HG02642 (cell line): ENCODE data around the gene H2AZ1.

Experiments
- ATAC-seq: cut with Tn5 transposase; IDR thresholded peaks from one replicate; pipeline ENCODE4 v1.9.1; 2021; ENCODE audit warnings: mild to moderate bottlenecking; ENCODE audit not compliant: unreplicated experiment, poor library complexity

H2AZ1 gene

DNA sequence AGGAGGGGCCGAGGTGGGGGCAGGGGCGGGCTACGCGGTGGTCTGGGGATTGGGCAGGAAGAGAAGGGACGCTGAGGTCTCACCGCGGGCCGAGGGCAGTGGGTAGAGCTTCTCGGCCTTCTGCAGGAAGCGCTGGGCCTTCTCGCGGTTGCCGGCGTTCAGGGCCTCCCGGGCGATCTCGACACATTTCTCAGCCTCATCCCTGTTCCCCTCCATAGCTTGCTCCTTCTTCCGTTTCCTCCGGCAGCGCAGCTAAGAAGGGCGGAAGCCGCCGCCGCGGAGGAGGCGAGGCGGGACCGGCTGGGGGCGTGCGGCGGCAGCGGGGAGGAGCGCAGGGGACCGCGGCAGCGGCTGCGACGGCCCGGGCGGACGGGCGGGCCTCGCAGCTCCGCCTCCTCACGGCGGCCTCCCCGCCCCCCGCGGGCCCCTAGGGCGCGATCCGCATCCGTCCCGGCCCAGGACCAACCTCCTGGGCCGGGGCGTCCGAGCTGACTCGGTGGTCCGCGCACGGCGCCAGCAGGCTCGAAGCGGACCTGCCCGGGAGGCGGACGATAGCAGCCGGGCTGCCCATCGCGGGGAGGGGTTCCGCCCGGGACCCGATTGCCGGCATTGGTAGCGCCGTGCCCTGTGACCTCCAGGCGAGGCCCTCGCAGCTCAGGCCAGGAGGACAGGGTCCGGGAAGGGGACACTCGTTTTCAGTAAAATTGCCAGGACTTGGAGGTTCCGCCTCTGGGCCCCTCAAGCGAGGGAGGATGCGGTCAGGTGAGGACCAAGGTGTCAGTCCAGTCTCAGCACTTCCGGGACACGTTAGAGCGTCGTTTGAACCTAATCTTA is 3.5 kb downstream of the H2AZ1 start, which contains the start of gene DNAJB14:
Gene DNAJB14, minus strand, starts transcription at position 263 of the 834 bp plus-strand sequence. Its CDS starts 47 bp downstream, at position 216.
- ATAC-seq: peak; percentile 51

DNA sequence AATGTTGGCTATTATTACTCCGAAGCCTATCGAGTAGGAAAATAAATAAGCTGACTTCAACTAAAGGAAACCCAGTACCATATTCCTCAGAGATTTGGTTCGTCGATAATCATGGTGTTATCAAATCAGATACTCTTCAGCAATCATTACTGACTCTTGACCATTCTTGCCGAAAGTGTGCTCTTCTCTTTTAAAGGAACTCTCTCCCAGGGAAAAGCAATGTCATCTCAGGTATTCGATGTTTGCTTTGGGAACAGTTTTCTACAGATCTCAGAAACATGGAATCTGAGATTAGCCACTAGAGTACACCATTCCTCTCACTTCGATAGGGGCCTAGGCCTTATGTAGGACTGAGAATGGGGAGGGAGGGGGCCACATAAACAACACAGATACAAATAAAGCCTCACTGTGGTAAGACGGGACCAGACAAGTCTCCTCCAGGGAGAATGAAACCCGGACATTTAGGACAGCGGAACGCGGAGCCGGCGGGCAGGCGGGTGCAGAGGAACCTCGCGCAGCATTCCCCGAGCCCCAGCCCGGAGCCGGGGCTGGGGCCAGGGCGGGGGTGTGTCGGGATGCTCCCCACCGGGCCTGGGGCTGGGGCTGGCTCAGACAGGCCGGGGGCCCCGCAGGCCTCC is 4.2 kb downstream of the H2AZ1 start:
- peak; percentile 5 for ATAC-seq

DNA sequence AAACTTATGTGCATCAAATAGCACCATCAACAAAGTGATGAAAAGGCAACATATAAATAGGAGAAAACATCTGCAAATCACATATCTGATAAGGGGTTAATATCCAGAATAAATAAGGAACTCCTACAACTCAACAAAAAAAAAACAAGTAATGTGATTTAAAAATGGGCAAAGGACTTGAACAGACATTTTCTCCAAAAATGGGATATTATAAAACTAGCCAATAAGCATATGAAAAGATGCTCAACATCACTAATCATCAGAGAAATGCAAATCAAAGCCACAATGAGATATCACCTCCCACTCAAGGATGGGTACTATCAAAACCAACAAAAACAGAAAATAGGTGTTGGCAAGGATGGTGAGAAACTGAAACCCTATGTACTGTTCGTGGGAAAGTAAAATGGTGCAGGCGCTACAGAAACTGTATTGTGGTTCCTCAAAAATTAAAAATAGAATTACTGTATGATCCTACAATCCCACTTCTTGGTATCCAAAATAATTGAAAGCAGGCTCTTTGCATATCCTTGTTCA is 6.1 kb downstream of the H2AZ1 start:
- ATAC-seq: no peak

DNA sequence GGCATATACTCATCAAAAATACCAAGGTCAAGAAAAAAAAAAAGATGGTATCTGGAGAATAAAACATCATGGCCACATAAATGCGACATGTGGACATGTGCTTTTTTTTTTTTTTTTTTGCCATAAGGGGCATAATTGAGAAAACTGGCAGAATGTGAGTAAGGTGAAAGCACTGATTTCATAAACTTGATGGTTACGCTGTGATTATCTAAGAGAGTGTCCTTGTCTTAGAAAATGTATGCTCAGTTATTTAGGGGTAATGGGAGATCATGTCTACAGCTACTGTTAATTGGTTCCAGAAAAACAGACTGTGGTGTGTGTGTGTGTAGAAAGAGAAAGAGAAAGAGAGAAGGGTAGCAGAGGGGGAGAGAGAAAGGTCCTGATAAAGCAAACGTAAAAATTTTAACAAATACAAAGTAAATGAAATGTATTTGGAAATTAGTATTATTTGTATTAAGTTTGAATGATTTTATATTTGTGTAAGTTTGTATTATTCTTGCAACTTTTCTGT is 11.8 kb downstream of the H2AZ1 start:
- no peak for ATAC-seq

DNA sequence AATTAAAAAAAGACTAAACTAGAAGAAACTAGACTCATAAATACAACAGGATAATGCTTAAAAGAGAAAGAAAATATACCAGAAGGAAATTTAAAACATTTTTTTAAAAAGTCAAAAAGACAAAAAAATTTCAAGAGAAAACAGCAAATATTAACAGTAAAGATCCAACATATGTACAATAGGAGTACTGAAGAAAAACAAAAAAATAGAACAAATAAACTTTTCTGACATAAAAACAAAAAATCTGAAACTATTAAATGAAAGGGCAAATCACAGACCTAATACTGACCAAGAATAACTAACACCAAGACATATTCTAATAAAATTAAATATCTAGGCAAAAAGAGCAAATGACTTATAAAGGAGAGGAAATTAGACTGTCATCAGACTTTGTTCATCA is 15.2 kb downstream of the H2AZ1 start:
- no peak for ATAC-seq

DNA sequence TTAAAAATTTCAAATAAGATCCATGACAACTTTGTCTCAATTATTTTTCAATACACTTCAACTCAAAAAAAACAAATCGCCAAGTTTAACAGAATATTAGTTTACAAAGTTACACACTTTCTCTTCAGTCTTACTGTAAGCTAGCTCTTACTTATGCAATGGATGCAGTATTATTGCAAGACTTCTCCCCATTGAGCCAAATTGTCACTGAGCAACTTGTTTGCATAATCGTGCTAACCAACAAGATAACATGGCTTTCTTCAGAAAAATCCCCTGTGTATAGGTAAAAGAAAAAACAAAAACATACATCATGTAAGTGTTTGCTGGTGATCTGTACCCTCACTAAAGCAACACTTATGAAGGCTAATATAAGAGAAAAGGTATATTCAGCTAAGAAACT is 22.5 kb downstream of the H2AZ1 start:
- ATAC-seq: no peak

DNA sequence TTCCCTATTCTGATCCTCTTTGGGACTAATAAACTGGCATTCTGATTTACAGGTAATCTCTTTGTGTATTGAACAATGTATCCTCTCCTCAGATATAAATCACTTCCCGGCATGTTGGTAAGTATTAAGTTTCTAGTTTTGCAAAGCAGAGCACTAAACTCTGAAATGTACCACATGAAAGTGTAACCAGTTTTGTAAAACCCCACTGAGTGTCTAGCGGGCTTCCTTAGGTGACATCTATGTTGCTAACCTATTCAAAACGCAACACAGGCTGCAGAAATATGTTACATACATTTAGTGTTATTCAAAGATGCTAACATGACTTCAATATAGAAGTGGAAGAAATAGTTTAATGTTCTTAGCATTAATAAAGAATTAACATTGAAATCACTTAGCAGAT is 28.9 kb downstream of the H2AZ1 start:
- no peak for ATAC-seq

DNA sequence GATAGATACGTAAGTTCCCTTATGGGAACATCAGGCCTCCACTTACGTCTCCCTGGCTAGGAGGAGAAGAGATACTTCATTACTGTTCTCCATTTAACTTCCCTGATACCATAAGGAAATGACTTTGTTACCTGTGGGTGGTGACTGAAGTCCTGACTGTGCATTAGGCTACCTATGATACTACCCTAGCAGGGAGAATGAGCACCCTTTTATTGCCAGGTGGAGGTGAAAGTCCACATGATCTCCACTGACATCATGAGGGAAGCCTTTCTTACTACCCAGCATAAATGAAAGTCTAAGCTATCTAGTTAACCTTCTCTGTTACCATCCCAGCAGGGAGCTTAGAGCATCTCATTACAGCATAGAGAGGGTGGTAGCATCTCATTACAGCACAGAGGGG is 31.4 kb downstream of the H2AZ1 start:
- ATAC-seq: no peak

DNA sequence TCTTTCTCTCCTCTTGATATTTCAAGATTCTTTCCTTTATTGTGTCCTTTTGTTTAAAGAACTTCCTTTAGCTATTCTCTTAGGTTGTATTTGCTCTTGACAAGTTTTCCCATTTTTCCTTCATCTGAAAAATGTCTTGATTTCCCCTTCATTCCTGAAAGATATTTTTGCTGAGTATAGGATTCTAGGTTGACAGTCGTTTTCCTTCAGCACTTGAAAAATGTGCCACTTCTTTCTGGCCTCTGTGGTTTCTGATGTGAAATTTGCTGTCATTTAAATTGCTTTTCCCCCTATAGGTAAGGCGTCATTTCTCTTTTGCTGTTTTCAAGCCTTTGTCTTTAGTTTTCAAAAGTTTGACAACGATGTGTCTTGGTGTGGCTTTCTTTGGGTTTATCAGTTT is 32.5 kb downstream of the H2AZ1 start:
- ATAC-seq: no peak

DNA sequence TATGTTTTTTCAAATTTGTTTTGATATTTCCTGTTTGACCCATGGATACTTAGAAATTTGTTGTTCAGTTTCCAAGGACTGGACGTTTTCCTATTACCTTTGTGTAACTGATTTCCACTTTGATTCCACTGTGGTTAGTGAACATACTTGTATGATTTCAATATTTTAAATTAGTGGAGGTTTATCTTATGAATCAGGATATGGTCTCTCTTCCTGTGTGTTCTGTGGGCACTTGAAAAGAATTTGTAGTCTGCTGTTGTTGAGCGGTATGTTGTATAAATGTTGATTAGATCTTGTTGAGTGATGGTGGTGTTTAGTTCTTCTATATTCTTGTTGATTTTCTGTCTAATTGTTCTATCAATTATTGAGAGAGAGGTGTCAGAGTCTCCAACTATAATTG is 34.6 kb downstream of the H2AZ1 start:
- ATAC-seq: no peak
